HG03103 (cell line): ENCODE measurements around the gene RANBP3.
"Not testable (repeated sequence)": the region's sequence is repeated elsewhere in the genome, so short reads cannot be mapped to it uniquely, and the experiment has no call there.

Source experiments
- ATAC-seq: cut with Tn5 transposase; IDR thresholded peaks from one replicate; pipeline ENCODE4 v1.9.1; 2021; ENCODE audit warnings: low read depth; ENCODE audit not compliant: unreplicated experiment

RANBP3 gene

DNA sequence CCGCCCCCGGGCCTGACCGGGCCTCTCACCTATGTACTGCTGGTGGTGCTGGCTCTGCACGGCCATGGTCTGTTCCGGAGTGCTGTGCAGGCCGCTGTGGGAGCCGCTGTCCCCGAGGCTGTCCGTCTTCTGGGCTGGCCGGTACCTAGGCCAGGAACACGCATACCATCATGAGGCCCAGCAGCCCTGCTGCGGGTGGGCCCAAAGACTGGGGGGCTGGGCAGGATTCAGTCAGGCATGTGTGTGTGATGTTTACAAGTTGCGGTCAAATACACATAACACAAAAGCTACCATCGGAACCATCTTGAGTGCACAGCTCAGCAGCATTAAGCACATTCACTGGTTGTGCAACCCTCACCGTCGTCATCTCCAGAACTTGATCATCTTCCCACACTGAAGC lies 32.2 kb upstream of the RANBP3 start:
- ATAC-seq, result no peak

DNA sequence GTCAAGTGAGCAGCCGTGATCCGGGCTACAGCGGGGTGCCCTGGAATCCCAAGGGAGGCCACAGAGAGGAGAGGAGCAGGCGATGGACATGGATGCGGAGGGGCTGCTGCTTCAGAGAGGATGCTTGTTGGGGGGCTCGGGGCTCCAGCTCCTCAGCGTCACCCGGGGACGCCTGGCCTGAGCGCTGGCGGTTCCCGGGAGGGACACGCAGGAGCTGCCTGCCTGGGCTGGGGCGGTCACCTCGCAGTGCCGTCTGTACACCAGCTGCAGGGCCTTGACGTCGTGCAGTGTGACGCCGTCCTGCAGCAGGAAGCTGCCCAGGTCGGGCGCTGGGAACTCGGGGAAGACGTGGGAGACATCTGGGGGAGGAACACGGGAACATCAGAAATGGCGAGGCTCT lies 29.9 kb upstream of the RANBP3 start:
- ATAC-seq, result no peak

DNA sequence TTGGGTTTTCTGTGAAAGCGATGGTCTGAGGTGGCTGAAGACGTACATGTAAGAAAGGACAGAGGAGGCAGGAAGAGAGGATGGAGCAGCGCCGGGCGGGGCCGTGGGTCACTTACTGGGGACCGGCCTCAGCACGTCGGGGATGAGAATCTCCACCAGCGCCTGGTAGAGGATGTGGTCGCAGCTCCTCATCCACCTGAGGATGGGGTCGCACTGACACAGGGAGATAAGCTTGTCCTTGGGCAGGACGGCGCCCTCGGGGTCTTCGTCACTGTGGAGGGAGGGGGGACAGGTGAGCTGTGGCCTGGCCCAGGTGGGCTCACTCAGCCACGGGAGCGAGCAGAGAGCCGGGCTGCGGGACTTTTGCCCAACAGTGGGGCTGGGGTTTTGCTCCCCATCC lies 29.0 kb upstream of the RANBP3 start:
- no peak for ATAC-seq

DNA sequence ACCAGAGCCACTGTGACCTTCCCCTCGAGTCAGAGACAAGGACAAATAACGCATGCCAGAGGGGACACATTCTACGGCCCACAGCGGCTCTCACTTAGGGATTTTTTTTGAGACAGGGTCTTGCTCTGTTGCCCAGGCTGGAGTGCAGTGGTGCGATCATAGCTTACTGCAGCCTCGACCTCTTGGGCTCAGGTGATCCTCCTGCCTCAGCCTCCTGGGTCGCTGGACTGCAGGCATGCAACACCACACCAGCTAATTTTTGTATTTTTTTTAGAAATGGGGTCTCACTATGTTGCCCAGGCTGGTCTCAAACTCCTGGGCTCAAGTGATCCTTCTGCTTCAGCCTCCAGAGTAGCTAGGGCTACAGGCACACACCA lies 28.1 kb upstream of the RANBP3 start:
- not testable (repeated sequence) for ATAC-seq

DNA sequence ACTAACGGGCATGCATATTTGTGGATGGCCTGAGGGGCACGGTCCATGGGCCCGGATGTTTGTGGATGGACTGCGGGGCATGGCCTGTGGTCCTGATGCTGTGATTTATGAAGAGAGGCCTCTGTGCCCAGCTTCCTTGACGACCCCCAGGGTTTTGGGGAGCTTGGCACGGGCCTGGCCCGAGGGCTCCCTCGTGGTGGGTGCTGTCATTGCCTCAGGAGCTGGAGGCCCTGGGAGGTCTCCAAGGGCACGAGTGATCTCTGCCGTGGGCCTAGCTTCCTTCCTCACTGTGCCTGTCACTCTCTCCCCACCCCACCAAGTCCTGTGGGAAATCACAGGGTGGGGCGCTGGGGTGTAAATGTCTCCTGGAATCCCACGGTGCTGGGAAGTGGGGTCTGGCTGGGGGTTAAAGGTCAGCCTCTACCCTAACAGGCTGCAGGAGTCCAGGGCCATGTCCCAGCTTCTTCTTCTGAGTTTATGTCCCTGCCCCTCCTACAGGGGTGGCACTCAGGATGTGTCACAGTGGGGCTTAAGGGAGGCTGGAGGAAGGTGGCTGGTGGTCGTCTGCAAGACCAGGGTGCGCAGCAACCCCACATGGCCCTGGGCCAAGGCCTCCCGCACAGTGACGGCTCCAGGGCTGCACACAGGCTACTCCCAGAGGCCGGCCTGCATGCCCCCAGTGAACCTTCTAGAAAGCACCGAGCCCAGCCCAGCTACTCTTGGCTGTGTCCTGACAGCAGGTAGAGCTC lies 27.6 kb upstream of the RANBP3 start:
- no peak for ATAC-seq

DNA sequence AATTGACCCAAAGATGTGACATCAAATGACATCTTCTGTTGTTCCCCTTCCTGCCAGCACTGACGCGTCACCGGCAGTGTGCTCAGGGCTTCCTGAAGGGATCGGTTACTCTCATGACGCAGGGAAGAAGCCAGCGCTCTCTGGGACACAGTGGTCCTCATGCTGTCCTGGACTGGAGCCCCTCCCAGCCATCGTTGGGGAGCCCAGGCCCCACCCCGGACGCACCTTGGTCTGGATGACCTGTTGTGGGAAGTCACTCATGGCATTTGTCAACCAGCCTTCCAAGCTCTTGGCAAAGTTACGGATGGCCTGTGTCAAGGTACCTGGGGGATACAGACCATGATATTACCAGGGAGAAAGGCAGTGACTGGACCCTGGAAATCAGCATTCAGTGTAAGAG lies 26.0 kb upstream of the RANBP3 start:
- ATAC-seq, result no peak

DNA sequence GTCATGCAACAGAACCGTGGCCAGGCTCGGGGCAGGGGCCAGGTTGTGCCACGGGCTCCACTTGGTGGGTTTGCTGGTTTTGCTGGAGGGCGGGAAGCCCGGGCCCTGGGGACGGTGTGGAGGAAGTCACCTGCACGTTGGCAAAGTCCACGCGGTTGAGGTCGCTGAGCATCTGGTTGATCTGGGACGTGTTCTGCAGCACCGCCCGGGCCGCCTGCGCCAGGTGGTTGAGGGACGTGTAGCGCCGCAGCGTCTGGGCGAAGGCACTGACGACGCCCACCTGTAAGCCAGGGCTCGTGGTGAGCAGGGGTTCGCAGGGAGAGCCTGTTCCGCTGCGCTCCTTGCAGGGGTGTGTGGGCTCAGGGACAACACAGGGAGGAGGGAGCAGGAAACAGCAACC lies 24.7 kb upstream of the RANBP3 start:
- ATAC-seq, result no peak

DNA sequence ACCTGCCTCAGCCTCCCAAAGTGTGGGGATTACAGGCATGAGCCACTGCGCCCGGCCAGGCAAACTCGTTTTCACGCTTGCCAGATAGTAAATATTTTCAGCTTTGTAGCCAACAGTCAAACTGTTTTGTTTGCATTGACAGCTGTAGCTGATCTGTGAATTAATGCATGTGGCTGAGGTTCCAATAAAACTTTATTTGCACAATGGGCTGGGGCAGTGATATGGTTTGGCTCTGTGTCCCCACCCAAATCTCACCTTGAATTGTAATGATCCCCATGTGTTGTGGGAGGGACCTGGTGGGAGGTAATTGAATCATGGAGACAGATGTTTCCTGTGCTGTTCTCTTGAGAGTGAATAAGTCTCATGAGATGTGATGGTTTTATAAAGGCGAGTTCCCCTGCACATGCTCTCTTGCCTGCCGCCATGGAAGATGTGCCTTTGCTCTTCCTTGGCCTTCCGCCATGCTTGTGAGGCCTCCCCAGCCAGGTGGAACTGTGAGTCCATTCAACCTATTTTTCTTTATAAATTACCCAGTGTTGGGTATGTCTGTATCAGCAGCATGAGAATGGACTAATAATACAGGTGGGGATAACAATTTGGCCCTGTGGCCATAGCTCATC lies 22.4 kb upstream of the RANBP3 start:
- ATAC-seq, result no peak

DNA sequence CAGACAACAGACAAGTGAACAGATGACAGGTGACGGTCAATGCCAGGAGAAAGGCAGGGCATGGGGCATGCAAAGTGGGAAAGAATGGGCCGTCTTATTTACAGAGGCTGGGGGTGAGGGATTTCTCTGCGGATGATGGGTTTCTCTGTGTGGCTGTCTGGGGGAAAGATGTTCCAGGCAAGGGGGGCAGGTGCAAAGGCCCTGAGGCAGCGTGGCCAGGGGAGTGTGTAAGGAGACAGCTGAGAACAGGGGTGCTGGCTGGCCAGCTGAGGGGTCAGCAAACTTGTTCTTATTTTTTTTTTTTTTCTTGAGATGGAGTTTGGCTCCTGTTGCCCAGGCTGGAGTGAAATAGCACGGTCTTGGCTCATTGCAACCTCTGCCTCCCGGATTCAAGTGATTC lies 21.8 kb upstream of the RANBP3 start:
- ATAC-seq, result no peak

DNA sequence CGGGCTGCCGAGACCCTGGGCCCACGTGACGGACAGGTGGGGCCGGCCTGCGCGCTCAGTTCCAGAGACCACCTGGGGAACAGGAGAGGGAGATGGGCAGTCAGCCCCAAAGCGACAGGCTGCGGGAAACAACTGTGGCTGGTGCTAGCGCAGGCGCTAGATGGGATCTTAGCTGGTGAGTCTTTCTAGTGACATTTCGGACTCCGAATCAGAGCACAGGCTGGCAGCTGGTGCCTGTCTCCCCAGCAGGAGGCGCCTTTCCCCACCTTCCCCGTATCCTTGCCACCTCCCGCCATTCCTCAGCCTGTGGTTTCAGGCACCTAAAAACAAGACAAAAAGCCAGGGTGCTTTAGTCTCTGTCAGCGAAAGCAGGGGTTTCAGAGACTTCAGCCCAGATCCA lies 19.4 kb upstream of the RANBP3 start:
- no peak for ATAC-seq

DNA sequence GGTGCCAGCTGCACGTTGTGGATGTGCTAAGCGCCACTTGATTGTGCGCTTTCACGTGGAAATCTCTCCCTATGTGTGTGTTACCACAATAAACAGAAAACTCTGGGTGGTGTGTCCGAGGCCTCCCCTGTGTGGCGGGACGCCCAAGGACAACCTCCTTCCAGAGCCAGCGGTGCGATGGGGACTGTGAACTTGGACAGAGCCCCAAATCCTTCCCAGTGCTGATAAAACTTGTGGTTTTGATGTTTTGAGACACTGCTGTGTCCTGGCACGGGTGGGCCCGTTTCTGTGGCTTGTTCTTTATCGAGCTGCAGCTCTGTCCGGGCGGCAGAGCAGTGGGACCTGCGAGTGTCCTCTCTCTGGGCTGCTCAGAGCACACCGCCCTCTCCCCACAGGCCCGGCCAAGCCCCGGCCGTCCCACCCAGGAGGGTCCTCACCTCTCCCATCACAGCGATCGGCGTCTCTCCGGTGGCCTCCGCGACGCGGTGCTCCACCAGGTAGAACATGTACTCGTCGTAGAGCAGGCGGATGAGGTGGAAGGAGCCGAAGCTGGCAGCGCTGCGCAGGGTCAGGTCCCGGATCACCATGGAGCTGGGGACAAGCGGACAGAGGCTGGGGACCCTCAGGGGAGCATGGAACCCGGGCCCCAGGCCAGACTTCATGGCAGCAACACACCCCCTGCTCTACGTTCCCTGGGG lies 18.8 kb upstream of the RANBP3 start:
- ATAC-seq, result no peak

DNA sequence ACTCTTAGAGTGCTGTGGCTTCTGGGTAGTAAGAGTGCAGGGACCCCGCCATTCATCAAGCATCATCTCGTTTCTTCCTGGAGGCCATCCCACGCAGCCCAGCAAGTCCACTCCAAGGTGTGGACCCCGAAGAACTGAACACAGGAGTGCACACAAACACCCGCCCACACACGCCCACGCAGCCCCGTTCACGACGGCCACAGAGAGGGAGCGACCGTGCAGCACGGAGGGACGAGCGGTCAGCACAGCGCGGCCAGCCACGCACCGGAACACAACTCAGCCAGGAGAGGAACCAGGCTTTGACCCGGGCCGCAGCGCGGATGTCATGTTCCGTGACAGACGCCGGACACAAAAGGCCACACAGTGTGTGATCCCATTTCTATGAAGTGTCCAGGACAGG lies 18.2 kb upstream of the RANBP3 start:
- no peak for ATAC-seq

DNA sequence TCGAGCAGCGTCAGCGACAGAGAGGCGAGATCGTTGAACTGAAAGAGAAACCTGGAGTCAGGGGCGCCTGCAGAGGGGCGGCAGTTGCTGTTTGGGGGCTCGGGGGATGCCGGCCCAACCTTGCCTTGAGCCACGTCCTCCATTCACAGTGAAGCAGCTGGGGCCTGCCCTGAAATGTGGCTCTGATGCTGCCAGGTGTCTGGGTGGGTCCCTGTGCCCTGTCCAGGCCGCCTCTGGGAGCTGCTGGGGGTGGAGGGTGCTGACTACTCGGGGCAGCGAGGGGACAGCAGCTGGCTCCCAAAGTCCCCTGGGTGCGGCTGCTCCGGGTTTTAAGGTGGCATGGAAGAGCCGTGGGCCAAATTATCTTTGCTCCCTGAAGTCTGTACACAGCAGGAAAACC lies 17.7 kb upstream of the RANBP3 start:
- no peak for ATAC-seq

DNA sequence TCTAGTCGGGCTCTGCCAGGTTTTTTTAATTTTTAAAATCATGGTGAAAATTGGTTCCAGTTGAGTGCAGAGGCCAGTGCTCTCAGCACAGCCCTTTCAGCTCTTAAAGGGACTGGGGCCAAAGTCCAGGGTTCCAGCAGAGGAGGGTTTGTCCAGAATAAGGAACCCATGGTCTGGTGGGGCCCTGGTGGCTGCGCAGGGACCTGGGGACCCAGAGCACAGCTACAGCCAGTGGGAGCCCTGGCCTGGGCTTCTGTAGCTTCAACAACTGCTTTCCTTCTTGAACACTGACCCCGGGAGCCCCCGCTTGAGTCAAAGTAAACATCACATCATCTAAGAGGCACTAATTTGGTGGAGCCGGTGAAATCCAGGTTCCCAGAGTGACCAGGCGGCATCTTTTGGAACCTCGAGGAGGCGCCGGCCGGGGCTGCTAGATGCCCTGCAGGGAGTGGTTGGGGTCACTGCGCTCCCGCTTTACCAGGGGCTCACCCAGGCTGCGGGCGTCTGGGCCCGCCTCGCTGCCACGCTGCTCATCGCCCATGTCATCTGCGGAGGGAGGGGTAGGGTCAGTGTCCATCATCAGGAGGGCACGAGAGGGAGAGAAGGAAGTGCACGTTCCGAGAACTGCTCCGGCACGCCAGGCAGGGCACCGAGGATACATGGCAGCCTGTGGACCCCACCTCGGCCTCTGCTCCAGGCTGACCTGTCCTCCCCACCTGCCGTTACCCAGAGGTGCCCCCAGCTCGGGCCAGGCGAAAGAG lies 16.6 kb upstream of the RANBP3 start:
- ATAC-seq, result no peak

DNA sequence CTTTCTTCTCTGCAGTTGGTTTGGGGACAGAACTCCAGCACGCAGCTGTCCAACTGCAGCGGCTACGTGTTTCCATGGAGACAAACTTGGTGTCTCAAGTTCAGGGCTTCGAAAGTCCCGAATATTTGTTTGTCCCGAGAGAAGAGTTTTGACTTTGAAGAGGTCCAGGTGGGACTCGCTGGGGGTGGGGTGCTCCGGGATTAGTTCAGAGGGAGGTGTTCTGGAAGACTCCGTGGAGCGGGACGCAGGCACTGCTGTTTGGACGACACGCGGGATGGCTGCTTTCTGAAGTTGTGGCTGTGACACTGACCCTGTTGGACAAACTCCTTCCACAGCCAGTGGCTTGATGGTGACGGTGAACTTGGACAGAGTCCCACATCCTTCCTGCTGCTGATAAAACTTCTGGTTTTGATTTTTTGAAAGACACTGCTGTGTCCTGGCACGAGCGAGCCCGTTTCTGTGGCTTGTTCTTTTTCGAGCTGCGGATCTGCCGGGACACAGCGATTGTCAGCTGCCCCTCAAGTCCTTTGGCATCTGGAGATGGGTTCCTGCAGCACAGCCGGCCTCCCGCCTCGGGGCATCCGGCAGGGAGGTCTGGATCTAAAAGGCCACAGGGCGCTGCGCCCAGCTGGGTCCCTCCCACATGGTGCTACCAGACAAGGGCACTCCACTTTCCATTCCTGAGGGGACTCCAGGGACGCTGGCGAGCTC lies 15.9 kb upstream of the RANBP3 start:
- no peak for ATAC-seq

DNA sequence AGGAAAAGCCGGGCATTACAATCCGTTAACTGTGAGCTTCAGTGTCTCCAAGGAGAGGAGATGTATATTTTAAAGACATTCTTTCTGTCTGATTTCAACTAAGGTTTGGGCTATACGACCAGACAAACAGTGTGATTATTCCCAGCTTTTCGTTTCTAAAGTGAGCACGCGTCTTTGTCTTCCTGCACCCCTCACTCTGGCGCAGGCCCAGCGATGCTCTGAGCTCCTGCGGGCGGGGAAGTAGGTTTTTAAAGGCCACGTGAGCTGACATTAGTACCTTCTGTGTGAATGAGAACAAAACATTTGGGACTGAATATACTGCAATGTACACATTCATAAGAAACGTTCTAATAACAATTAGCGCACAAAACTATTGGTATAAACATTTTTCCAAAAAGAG lies 15.3 kb upstream of the RANBP3 start:
- ATAC-seq, result no peak

DNA sequence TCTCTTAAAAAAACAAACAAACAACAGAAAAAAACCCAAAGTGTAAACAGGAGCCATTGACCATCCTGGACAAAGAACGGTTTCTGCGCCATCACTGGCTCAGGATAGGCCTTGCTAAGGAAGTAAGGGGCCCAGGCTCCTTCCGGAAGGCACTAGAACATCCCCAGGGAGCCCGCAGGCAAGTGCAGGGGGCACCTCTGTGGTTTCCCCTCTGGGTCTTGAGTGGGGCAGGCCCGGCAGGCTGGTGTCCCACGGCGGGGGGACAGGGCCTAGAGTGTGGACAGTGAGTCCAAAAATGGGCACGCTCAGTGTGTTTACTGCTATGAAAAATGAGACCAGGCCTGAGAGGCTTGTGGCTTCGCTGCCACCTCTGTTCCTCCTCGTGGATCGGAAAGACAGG lies 14.8 kb upstream of the RANBP3 start:
- ATAC-seq, result no peak

DNA sequence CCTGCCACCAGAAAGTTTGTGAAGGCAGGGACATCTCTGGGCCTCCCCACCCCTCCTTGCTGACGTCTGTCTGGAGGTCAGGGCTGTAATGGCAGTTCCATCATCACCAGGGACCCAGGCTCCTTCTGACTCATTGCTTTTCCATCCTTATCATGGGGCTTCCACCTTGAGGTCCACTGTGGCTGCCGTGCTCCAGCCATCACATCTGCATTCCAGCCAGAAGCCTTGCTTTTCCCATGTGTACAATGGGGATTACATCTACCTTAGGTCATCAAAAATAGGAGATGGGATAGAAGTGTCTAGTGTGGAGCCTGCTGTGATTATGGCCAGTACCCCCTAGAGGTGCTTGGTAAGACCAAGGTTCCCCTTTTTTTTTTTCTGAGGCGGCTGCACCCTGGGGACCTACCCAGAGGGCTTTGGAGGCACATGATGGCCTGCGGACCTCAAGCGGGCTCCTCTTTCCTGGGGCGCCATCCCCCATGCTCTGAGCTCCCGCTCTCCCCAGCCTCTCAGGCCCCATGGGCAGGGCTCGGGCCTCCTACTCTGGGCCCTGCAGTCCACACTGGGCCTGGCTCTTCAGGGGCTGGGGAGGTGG lies 13.4 kb upstream of the RANBP3 start:
- ATAC-seq, result no peak

DNA sequence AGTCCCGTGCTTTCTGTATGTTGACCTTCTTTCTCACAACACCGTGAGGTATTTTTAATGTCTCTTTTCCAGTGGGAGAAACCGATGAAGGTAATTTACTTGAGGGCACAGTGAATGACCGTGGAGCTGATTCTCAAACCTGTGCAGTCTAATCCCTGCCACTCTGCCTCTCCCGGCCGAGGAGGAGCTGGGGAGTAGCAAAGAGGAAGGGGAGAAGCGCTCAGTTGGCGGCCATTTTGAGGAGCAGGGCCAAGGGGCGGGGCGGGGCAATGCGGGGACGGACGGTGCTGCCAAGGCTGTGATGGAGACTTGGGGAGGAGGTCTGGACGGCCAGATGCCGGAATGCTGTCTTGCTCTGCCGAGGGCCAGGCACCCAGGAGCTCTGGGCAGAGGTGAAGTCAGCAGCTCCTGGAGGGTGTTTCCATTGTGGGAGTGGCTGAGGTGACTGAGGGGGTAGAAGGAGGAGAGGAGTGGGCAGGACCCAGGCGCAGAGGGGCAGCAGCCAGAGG lies 12.4 kb upstream of the RANBP3 start:
- ATAC-seq, result no peak
